ENCODE measurements around the gene PLXNA4.

DNA sequence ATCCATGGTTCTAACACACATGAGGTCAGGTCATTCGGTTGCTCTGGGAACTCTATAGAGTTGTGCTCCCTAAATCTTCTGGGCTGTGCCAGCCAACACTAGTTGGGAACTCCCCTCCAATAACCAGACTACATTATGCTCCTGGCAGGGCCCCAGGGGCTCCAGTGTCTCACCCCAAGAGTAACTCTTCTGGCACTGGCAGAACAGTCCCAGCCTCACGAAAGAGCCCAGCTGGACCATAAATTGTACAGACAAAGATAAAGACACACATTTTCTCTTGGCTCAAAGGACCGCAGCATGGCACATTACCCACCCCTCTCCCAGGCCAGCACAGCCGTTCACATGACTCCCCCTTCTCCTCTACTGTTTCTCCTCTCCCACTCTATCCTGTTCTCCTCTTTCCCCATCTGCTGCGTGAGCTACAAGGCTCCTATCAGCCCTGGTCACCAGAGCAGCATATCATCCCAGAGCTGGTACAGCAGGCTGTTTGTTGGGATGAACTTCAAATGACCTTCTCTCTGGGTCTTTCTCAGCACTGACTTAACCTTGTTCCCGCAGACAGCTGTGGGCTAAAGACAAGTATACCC is 230.6 kb downstream of the PLXNA4 start:
- no peak for TF ChIP-seq POLR2A (IDR thresholded peaks at IDR 0.05; ENCODE audit: low read length)
- no peak for TF ChIP-seq GATA1 (IDR thresholded peaks at IDR 0.05; ENCODE audit: low read depth, low read length)

Measured in erythroblast (primary cell).